HTR-8/SVneo (cell line): ENCODE data around the gene PDE4D.

ENCODE experiments used
- DNase-seq: peaks from one replicate; pipeline ENCODE4 v3.0.0; 2011; ENCODE audit warnings: low spot score, mixed read lengths; ENCODE audit not compliant: insufficient read length
- FAIRE-seq: peaks from 2 replicates; lab custom pipeline; 2011; peaks lifted over from hg19 to GRCh38; lab: Jason Lieb, UNC

PDE4D gene

DNA sequence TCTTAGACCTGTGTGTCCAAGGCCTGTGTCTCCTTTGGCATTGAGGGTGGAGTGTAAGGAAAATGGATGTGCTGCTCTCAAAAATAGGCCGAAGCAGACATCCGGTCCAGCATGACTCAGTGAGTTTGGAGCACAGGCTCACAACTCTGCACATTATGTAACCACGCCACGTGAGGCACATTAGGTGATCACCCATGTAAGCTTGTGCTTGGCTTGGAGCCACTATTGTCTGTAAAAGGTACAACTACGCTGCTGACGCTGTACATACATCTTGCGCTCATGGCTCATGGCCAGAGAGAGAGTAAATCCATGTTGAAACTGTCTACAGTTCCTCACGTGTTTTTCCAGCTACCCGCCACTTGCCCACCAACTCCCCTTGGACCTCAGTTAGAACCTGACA is 177.5 kb downstream of the PDE4D start:
- FAIRE-seq (peak; percentile 60), DNase-seq (no peak)

DNA sequence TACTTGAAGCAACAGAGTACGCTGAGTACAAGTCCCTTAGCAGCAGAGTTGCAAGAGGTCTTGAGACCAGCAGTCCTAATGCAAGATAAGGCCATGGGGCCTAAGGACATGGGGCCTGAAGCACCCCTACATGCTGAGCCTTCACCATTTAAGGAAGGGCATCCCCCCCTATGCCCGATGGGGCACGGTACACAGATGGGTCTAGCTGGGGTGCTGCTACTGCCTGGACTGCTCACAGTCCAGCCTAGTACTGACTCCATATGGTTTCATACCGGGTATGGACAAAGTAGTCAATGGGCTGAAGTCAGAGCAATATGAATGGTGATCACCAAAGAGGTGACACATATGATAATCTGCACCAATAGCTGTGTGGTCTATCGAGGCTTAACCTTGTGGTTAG is 178.3 kb downstream of the PDE4D start:
- FAIRE-seq (no peak), DNase-seq (no peak)

DNA sequence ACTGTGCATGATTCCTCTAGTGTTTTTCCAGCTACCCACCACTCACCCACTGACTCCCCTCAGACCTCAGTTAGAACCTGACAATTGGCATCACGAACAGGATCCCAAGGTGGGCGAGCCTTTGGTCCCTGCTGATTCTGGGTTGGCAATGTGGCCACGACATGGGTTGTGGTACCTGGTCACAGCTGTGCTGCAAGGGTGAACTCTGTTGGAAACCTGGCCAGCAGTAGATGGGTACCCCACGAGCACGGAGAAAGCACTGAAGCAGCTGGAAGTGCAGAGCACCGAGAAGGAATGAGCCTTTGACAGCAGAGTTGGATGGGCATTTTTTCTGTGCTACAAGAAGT is 180.1 kb downstream of the PDE4D start:
- DNase-seq: no peak
- FAIRE-seq: no peak

DNA sequence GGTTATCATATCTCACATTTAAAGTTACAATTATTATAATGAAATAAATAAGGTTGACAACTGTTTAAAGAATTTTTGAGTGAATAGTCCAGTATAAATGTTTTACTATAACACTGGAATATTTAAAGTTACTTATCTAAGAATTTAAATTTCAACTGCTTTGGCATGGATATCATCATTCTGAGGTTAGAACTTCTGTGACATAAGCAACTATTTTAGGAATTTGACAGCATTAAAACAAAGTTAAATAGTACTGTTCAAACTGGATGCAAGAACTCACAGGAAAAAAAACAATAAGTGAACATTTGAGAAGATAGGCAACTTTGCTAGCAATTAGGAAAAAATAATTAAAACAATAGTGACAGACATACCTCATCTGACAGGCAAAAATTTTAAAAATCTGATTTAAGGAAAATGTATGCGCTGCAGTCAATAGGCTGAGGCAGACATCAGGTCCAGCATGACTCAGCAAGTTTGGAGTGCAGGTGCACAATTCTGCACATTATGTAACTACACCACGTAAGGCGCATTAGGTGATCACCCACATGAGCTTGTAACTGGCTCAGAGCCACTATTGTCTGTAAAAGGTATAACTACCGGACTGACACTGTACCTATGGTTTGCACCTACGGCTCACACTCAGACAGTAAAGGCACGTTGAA is 180.6 kb downstream of the PDE4D start:
- no peak for FAIRE-seq
- no peak for DNase-seq

DNA sequence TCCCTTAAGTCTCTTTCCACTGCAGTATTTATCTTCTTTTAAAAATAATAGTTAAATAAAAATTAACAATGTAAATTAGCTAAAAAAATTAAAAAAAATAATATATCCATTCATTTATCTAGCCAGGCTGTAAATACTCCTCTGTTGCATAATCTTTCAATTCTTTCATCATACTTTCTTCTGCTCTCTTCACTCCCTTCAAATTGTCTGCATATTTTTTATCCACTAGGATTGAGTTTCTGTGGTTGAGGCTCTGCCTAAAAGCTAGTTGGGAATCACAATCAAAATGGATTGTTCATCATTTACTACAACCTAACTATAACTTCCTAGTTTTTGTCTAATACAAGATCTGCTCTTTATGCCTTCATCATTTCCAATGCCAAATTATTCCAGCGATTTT is 182.2 kb downstream of the PDE4D start:
- no peak for DNase-seq
- no peak for FAIRE-seq

DNA sequence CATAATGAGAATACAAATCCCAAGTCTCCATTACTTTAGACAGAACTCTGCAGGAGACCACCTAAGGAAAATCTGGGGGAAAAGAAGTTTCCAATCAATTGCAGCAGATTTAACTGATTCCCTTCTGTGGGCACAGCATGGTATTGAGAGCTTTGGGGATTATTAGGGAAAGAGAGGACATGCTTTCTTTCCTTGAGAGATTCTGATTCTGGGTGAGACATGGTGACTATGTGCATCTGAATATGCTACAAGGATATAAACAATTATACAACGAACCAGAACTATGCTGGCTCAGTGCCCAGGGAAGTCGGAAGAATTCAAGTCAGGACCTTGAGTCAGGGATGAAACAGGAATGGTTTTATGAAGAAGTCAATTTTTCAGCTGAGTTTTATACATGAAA is 183.7 kb downstream of the PDE4D start:
- DNase-seq (no peak), FAIRE-seq (no peak)

DNA sequence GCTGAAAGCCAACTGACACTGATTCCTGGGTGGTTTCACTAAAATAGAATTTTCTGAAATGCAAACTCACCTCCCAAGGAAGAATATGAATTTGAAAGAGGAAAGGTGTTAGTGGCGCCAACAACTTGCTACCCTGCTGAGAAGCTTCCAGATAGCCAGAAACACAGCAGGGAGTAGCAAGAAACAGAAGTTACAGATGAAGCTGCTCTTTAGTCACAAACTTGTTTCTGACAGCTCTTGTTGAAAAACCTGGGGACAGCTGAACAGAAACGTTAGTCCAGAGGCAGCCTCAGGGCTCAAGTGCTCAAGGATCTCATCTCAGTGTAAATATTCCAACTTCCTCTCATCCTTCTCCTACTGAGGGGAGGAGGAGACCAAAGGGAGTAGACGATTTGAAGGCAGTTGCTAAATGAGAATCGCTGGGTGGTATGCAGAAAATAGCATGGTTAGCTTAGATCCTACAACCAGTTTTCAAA is 184.1 kb downstream of the PDE4D start:
- FAIRE-seq: no peak
- no peak for DNase-seq

DNA sequence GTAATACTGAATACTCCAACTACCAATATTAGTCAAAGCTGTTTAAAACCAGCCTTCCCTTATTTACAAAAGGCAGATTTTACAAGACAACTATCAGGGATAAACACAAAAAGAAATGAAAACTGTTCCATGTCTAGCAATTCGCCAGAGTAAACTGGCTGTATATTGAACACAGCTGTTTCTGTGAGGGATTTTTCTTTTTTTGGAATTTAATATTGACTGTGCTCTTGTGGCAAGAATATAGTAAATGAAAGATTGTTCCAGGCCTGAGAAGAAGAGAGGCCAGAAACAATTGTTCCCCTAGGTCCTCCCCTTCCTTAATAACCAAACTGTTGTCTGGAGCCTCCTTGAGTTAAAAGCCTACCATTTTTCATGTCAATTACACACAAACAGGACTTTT is 188.6 kb downstream of the PDE4D start:
- DNase-seq (no peak), FAIRE-seq (no peak)

DNA sequence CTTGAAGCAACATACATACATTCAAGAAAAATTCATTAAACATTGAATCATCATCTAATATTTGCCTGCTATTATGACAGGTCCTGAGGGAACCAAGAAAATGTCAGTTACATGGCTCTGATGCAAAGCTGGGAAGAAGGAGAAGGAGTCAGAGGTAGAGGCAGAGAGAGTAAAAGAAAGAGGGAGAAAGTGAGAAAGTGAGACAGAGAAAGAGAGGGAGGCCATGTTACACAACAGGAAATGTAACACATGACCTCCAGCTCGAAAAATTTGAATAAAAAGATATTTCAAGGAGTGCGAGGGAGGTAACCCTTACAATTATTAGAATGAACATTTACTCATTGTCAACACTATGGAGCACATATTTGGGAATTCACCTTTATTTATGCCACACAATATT is 189.7 kb downstream of the PDE4D start:
- DNase-seq (no peak), FAIRE-seq (no peak)

DNA sequence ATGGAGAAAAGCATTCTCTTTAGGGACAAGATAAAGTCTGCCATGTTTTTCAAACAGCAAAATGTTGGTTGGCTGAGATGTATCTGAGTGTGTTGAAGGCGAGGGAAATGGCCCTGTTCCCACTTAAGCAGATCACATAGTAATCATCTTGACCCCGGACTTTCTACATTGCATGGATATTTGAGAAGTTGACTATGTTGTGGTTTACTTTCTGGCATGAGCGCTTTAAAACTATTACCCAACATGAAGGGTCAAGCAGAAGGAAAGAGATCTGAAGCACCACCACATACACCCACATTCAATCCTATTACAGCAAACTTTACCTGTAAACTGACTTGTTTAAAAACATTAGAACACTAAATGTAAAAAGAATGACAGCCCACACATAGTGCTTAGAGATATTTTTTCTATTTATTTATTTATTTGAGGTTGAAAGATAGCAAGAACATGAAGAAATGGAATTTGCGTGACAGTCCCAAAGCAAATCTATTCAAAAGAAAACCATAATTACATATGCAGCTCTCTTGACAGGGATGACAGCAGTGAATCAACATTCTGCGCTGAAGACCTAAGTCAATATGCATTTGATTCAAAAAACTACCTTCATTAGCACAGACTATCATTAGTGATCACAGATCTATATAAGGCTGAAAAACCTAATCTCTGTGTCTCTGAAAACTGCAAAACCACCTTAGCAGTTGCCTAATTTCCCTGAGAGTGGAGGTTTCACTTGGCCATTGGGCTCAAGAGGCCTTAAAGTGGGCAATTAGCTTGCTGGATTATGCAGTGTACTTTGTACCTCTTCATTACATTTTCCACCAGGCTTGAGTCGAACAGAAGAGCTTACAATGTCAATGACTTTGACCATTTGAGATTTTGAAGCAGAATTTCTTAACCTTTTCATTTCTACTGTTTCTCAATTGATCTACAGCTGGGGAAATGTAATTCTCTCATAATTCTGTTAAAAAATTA is 195.0 kb downstream of the PDE4D start:
- no peak for FAIRE-seq
- no peak for DNase-seq

DNA sequence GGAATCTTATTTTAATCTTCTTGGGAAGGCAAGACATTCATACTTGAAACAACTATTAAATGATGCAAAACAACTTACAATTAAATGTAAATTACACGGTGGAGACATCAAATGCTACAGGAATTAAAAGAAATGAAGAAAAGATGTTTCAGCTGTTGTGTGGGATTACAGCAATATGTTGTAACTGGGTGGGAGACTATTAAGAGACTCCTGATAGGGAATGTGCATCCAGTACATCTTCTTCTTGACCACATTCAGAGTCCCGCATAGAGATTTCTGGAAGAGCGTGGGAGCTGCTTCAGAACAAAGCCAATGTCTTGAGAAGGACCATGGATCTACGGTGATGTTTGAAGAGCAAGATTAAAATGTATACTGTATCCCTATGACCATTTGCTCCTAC is 199.1 kb downstream of the PDE4D start:
- no peak for DNase-seq
- no peak for FAIRE-seq

DNA sequence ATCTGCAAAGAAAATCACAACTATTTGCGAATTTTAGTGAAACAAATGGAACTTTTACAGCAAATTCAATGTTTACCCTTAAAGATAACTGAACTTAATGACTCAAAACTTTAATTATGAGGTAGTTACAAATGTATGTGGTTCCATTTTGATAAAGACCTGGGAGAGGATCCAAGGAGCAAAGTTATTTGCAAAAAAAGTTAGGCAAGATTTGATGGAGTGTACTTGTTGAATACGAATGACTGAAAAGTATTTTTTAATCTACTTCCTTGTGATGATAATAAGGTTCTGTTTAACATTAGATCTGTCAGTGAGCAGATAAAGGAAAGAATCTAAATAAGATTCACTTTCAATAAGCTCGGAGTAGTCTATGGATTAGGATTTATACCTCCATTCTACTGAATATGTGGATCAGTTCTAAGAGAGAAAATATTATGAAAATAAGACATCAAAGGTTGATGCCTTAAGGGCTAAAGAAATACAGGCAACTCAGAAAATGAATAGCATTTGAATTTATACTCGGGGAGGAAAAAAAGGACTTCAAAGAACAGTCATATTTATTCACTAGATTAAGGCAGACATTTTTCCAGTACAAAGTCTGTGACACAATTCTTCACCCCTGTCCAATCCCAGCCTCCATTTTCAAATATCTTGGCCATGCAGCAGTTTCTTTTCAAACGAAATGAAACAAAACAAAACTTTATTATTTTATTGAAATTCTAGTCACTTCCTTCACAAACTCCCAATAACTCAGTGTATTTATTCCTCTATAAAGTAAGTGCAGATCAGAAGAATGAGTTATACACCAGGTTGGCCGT is 199.8 kb downstream of the PDE4D start:
- no peak for DNase-seq
- no peak for FAIRE-seq

DNA sequence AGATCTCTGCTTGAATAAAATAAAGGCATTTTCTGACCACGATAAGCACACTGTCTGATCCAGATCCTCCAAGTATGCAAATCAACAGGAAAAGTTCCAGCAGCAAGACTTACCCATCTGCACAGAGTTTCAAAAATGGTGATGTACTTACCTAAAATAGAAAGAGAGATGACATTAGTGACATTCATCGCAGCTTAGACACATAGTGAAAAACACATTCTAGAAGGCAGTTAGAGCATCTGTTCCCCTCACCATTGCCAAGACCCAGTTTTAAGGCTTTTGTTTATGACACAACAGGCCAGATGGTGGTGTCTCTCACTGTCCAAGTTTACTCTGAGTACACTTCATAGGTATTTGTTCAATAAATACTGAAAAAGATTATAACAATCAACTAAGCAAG is 207.7 kb downstream of the PDE4D start:
- FAIRE-seq (no peak), DNase-seq (no peak)

DNA sequence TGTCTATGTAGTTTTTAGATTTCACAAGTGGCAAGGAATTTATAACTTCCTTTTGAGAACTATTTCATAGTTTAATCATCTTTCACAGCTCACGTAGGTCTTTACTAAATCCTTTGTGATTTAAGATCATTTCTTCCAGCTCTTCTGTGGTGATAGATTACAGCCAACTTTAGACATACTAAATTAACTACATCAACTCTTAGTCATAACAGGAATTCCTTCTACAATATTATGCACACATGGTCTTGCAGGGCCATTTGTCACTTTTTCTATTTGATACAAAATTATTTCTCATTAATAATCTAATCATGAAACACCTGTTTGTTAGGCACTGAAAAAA is 208.4 kb downstream of the PDE4D start:
- no peak for FAIRE-seq

DNA sequence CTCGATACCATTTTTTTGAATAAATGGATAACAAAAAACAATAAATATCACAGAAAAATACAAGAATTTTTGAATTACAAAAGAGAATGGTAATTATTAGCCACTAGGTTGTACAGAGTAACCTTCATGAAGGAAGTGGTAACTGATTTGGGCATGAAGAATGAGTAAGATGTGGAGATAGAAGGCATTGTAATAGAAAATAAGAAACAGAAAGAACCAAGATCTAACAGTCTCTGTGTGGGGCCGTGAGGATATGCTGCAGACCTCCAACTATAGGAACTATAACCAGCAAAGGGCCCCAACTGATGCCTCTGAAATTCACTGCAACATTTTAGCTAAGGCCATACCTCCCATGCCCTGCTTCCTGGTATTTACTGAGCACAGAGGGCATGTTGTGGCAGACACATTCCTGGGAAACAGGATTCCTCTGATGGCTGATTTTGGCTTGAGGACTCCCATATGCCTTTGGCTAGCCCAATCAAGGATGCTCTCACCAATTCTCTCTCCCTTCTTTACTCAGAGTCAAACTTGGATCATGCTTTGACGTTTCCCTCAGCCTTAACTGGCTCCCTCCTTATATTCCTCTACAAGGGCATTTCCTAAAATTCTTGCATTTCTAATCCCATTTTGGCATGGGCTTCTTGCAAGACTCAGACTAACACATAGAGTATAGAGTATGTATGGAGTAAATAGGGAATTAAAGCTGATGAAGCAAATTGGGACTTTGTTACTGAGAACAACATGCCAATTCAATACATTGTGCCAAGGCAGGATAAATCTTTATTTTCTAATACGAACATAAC is 208.9 kb downstream of the PDE4D start:
- DNase-seq: no peak
- no peak for FAIRE-seq

More for the DNA sequence above, 208.4 kb downstream of the PDE4D start:
- DNase-seq: no peak

DNA sequence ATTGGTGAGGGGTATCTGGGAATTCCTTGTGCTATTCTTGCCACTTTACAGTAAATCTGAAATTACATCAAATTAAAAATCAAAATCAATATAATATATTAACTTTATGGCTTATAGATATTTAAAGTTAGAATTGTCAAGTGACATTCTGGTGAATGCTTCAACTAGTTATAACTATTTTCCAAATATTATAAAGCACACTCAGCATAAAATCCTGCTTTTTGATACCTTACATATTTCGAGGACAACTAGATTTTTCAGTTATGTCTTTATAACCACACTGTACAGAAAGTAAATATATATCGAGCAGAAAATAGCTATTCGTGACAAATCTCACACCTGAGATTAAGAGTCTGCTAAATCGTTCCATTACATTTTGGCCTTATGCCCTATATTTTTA is 210.2 kb downstream of the PDE4D start:
- DNase-seq (no peak), FAIRE-seq (no peak)

DNA sequence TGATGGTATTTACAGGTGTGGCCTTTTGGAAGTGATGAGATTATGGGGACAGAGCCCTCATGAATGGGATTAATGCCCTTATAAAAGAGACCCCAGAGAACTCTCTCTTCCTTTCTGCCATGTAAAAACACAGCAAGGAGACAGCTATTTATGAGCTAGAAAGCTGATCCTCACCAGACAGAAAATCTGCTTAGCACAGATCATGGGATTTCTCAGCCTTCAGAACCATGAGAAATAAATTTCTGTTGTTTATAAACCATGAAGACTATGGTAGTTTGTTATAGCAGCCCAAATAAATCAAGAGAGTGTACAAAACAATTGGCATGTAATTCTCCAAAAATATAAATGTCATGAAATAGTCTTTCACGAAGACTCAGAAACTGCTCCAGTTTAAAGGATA is 211.0 kb downstream of the PDE4D start:
- DNase-seq (no peak), FAIRE-seq (no peak)

DNA sequence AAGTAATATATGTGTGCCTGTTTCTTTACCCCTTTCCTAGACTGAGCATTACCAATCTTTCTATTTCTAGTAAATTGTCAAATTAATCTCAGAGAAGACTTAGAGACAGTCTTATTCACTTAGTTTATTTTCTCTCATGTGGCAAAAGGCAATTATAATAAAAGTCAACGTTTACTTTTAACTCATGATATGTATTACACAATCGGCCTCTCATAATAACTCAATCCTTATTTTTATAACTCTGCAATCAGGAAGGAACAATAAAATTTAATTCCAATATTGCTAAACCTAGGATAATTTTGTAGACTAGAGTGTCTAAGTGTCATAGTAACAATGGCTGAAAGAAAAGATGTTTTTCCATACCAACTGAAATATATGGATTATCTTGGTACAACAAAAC is 214.6 kb downstream of the PDE4D start:
- DNase-seq (no peak), FAIRE-seq (no peak)

DNA sequence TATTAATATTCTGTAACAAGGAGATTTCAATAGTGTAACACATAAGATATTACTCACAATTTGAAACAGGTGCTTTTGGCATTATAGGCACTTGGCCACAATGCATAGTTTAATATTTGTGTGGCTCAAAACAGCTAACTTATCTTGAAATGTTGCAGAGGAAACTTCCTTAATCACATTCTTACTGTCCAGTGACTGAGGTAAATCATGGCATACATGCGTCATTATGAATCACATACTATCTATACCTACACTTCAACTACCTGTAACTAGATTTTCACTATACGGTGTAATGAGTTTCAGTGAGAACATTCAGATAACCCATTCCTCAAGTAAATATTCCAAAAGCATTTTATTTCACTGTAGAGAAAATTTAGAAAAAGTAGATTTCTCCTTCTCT is 218.8 kb downstream of the PDE4D start:
- DNase-seq (no peak), FAIRE-seq (peak; percentile 13)

DNA sequence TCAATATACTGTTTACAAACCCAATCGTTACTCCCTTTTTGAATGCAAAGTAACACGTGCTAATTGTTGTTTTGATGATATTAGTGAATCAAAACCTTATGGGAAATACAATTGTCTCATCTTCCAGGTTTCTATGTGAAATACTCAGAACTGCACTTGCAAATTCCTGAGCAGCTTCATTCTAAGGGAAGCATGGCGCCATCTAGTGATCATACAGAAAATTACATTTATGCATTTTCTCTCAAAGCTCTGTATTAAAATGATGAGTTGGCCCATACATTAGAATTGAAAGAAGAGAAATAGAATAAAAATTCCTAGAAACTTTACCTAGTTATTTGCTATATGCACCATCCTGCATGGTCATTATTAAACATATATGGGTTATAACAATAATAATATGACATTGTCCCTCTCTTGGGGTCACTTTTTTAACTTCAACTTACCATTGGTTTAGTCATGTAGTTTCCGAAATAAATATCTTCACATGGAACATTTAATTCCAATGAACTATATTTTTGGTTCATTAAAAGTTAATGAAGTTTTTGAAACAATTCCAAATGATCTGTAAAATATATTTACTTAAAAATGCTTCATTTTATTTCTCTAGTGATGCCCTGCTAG is 220.0 kb downstream of the PDE4D start:
- FAIRE-seq (no peak), DNase-seq (peak; percentile 28)
